PC-3 (cell line): ENCODE measurements around the gene PYGO1. TPM values are rescaled to one million over a fixed set of nuclear protein-coding genes. Genes with fewer than 3 reads are reported as not detected.

Experiments used
- ATAC-seq: fragments of 200-7000 bp; cut with Tn5 transposase; 2 replicates; pipeline ENCODE4 v1.9.1; 2020; ENCODE audit warnings: mild to moderate bottlenecking, moderate library complexity
- BruUV-seq: library from RNA; stranded (reverse); fragments of 400-500 nt; replicated peaks from 2 replicates; lab custom pipeline; 2021; lab: Mats Ljungman, UMichigan
- CTCF ChIA-PET: fragments of 300-600 bp; sonication (Branson Sonifier 250); formaldehyde crosslinking; loops from one replicate; lab custom pipeline; 2022; ENCODE audit warnings: antibody characterized with exemption; lab: Charles Lee
- POLR2A ChIA-PET: fragments of 300-600 bp; sonication (Branson Sonifier 250); formaldehyde crosslinking; loops from one replicate; lab custom pipeline; 2022; ENCODE audit warnings: antibody characterized with exemption; ENCODE audit not compliant: unreplicated experiment; lab: Charles Lee
- DNase-seq: peaks from one replicate; pipeline ENCODE4 v3.0.0-alpha.2; 2015
- H2AFZ ChIP-seq: fragments of 300-600 bp; sonication (generic); 2 replicates; pipeline ENCODE4 v1.6.0; 2016; ENCODE audit warnings: antibody characterized with exemption, low read length
- H3F3A ChIP-seq: fragments of 300-600 bp; sonication (generic); one replicate; pipeline ENCODE4 v1.6.0; 2017; ENCODE audit warnings: antibody characterized with exemption, low read length, control low read depth, mild to moderate bottlenecking; ENCODE audit not compliant: unreplicated experiment
- H3K27ac ChIP-seq: fragments of 300-600 bp; sonication (generic); 2 replicates; pipeline ENCODE4 v1.5.1; 2016; ENCODE audit warnings: mild to moderate bottlenecking, low read length
- H3K27me3 ChIP-seq: fragments of 300-600 bp; sonication (generic); 2 replicates; pipeline ENCODE4 v1.6.1; 2016; ENCODE audit warnings: low read length, mixed read lengths
- H3K36me3 ChIP-seq: fragments of 300-600 bp; sonication (generic); 2 replicates; pipeline ENCODE4 v1.6.1; 2016; ENCODE audit warnings: low read depth, mixed run types, low read length, mixed read lengths
- H3K4me1 ChIP-seq: fragments of 300-600 bp; sonication (generic); 2 replicates; pipeline ENCODE4 v1.5.1; 2016; ENCODE audit warnings: low read length; ENCODE audit not compliant: insufficient read depth
- H3K4me2 ChIP-seq: fragments of 300-600 bp; sonication (generic); 2 replicates; pipeline ENCODE4 v1.6.0; 2016; ENCODE audit warnings: low read length
- H3K4me3 ChIP-seq: fragments of 300-600 bp; sonication (generic); 2 replicates; pipeline ENCODE4 v1.5.1; 2016; ENCODE audit warnings: mild to moderate bottlenecking, low read length, mixed read lengths
- H3K79me2 ChIP-seq: fragments of 300-600 bp; sonication (generic); 2 replicates; pipeline ENCODE4 v1.6.1; 2017; ENCODE audit warnings: low read length, mixed read lengths
- H3K9ac ChIP-seq: fragments of 300-600 bp; sonication (generic); 2 replicates; pipeline ENCODE4 v1.6.0; 2016; ENCODE audit warnings: mild to moderate bottlenecking, low read length
- H3K9me2 ChIP-seq: fragments of 300-600 bp; sonication (generic); replicated peaks from 2 replicates; pipeline ENCODE4 v1.6.1; 2016; ENCODE audit warnings: mixed run types, low read length, mixed read lengths
- H3K9me3 ChIP-seq: fragments of 300-600 bp; sonication (generic); 2 replicates; pipeline ENCODE4 v1.6.1; 2016; ENCODE audit warnings: low read length, mixed read lengths
- H4K20me1 ChIP-seq: fragments of 300-600 bp; sonication (generic); 2 replicates; pipeline ENCODE4 v1.6.1; 2016; ENCODE audit warnings: low read length, mixed read lengths
- CTCF ChIP-seq: fragments of 300-600 bp; sonication (generic); conservative IDR thresholded peaks from 2 replicates; pipeline ENCODE4 v1.5.1; 2017; ENCODE audit warnings: antibody characterized with exemption, low read depth, mild to moderate bottlenecking, low read length
- EZH2 ChIP-seq: fragments of 300-600 bp; sonication (generic); IDR thresholded peaks from one replicate; pipeline ENCODE4 v1.6.1; 2017; ENCODE audit warnings: antibody characterized with exemption, mild to moderate bottlenecking, low read length; ENCODE audit not compliant: unreplicated experiment
- EZH2phosphoT487 ChIP-seq: fragments of 300-600 bp; sonication (generic); IDR thresholded peaks from 2 replicates; pipeline ENCODE4 v1.6.1; 2018; ENCODE audit warnings: mild to moderate bottlenecking, antibody characterized with exemption, low read length, borderline replicate concordance
- intact Hi-C: fragments of 100-400 bp; cut with micrococcal nuclease; formaldehyde crosslinking; loops from 2 replicates; pipeline ENCODE4 v1.9.0; 2023
- total RNA-seq: library from RNA; depleted of rRNA; stranded (reverse); fragments of >200 nt; gene quantifications from 2 replicates; pipeline ENCODE4 v1.2.3, GENCODE V29; 2014

PYGO1 gene
- total RNA-seq, 1 experiment from 2014 or later = 2.0 TPM

- Histone ChIP-seq H4K20me1 (no peaks in the 10 kb centered on the region), H3K79me2 (no peaks in the 10 kb centered on the region), H3K9ac (no peak overlapping the region), H3K27ac (no peak overlapping the region), H3K9me2 (no peaks in the 10 kb centered on the region), H3K4me2 (no peak overlapping the region), H3K4me3 (no peak overlapping the region), H3K9me3 (no peaks in the 10 kb centered on the region), H3K36me3 (no peaks in the 10 kb centered on the region), H3F3A (no peaks in the 10 kb centered on the region), H2AFZ (no peak overlapping the region), H3K4me1 (no peaks in the 10 kb centered on the region), H3K27me3 (no peaks in the 10 kb centered on the region)
- ATAC-seq (no peak), DNase-seq (no peak)
- CTCF ChIA-PET = interaction anchor here (0.7 kb wide), 1 partner anchor 118 kb away, joined by 9 read pairs; no protein-coding TSS in a partner anchor
- BruUV-seq = no TSS peak
- TF ChIP-seq EZH2phosphoT487 (no peak), EZH2 (no peak), CTCF (no peak)
- POLR2A ChIA-PET = no interaction called here
- intact Hi-C loops = loop anchor here (10.0 kb wide), 1 partner anchor 61 kb away; no protein-coding TSS in a partner anchor
Measured at GRCh38 chr15:55633731-55634130, 45.6 kb upstream of the PYGO1 start.

GRCh38 chr15:55632434-55632833 lies 44.3 kb upstream of the PYGO1 start:
- TF ChIP-seq EZH2 (no peak), CTCF (no peak), EZH2phosphoT487 (no peak)
- H2AFZ ChIP-seq = no peak overlapping the region
- intact Hi-C loops = loop anchor here (10.0 kb wide), 1 partner anchor 62 kb away; no protein-coding TSS in a partner anchor
- no peaks in the 10 kb centered on the region for H3K9me2 ChIP-seq
- no TSS peak for BruUV-seq
- H3K79me2 ChIP-seq = no peaks in the 10 kb centered on the region
- no peaks in the 10 kb centered on the region for H3K9me3 ChIP-seq
- no peak for ATAC-seq
- no peaks in the 10 kb centered on the region for H4K20me1 ChIP-seq
- POLR2A ChIA-PET = no interaction called here
- H3K4me3 ChIP-seq = no peak overlapping the region
- no peak overlapping the region for H3K27ac ChIP-seq
- CTCF ChIA-PET = no interaction called here
- DNase-seq = no peak
- H3K36me3 ChIP-seq = no peaks in the 10 kb centered on the region
- peaks cover 7% of the 10 kb centered on the region; the same call in 1 of the 2 replicates for H3K4me1 ChIP-seq
- no peaks in the 10 kb centered on the region for H3K27me3 ChIP-seq
- no peaks in the 10 kb centered on the region for H3F3A ChIP-seq
- no peak overlapping the region for H3K4me2 ChIP-seq
- no peak overlapping the region for H3K9ac ChIP-seq

DNA sequence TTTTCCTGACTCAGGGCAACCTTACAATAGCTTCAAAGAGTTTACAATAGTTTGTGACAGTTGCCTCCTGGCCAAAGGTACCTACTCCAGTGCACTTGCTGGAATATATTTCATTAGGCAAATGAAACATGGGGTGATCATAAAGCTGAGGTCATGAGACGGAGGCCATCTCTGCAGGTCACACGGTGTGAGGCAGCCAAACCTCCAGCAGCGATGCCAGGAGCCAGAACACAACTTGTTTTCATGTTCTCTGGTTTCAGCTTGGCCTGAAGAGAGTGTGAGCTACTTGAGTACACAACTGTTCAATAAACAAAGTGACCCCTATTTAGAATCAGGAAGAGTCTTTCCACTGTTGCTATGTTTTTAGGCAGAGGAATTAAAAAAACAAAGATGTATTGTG lies 42.7 kb upstream of the PYGO1 start:
- no peaks in the 10 kb centered on the region for H3K27me3 ChIP-seq
- no peaks in the 10 kb centered on the region for H4K20me1 ChIP-seq
- ChIA-PET CTCF (no interaction called here), POLR2A (interaction anchor here (0.5 kb wide), 1 partner anchor 11 kb away, joined by 4 read pairs; no protein-coding TSS in a partner anchor)
- ATAC-seq (no peak), DNase-seq (no peak)
- intact Hi-C loops = loop anchor here (10.0 kb wide), 1 partner anchor 64 kb away; no protein-coding TSS in a partner anchor
- no peak overlapping the region for H3K4me2 ChIP-seq
- H3K4me3 ChIP-seq = no peak overlapping the region
- no peaks in the 10 kb centered on the region for H3K36me3 ChIP-seq
- H3K4me1 ChIP-seq = peaks cover 7% of the 10 kb centered on the region; the same call in 1 of the 2 replicates
- no peaks in the 10 kb centered on the region for H3K9me3 ChIP-seq
- H3K9ac ChIP-seq = no peak overlapping the region
- H2AFZ ChIP-seq = no peak overlapping the region
- no peak overlapping the region for H3K27ac ChIP-seq
- no peaks in the 10 kb centered on the region for H3K9me2 ChIP-seq
- BruUV-seq = no TSS peak
- TF ChIP-seq EZH2 = no peak
- no peak for TF ChIP-seq CTCF
- TF ChIP-seq EZH2phosphoT487 = no peak
- H3K79me2 ChIP-seq = no peaks in the 10 kb centered on the region
- no peaks in the 10 kb centered on the region for H3F3A ChIP-seq
